Kidney epithelial cell (primary cell): ENCODE data around the gene HSFX2. TPM values are rescaled to one million over a fixed set of nuclear protein-coding genes. Genes with fewer than 3 reads are reported as not detected.
"Not testable (repeated sequence)": the region's sequence is repeated elsewhere in the genome, so short reads cannot be mapped to it uniquely, and the experiment has no call there.

Experiments
- DNase-seq: peaks from one replicate; pipeline ENCODE4 v3.0.0-alpha.2; 2010; ENCODE audit warnings: low read depth
- H3K27me3 ChIP-seq: 2 replicates; pipeline ENCODE4 v1.6.0; 2011; ENCODE audit warnings: low read length; ENCODE audit not compliant: control insufficient read depth, insufficient read depth
- H3K36me3 ChIP-seq: 2 replicates; pipeline ENCODE4 v1.5.1; 2011; ENCODE audit warnings: low read length; ENCODE audit not compliant: control insufficient read depth, insufficient read depth
- H3K4me3 ChIP-seq: 2 replicates; pipeline ENCODE4 v1.5.1; 2011; ENCODE audit warnings: low read depth, mild to moderate bottlenecking, control low read depth, low read length
- CTCF ChIP-seq: IDR thresholded peaks from 2 replicates; pipeline ENCODE4 v1.5.1; 2011; ENCODE audit warnings: mild to moderate bottlenecking, moderate library complexity, low read length, control low read depth, inconsistent platforms; ENCODE audit not compliant: insufficient read depth, poor library complexity, severe bottlenecking
- total RNA-seq: library from RNA; depleted of rRNA; stranded (reverse); fragments of >200 nt; gene quantifications from 2 replicates; pipeline ENCODE4 v1.2.3, GENCODE V29; 2015

HSFX2 gene
- total RNA-seq, 1 donor from 2014 or later = 0.17 TPM

- TF ChIP-seq CTCF = no peak
- H3K27me3 ChIP-seq = no peaks in the 10 kb centered on the region
- H3K36me3 ChIP-seq = no peaks in the 10 kb centered on the region
- no peak for DNase-seq
- no peak overlapping the region for H3K4me3 ChIP-seq
Measured at GRCh38 chrX:149628280-149628679, 33.2 kb upstream of the HSFX2 start.

GRCh38 chrX:149626829-149627228 is 31.7 kb upstream of the HSFX2 start:
- DNase-seq, H3K36me3 ChIP-seq, H3K4me3 ChIP-seq, H3K27me3 ChIP-seq: not testable (repeated sequence)

- not testable (repeated sequence) for DNase-seq, H3K27me3 ChIP-seq, H3K36me3 ChIP-seq, H3K4me3 ChIP-seq
Measured at GRCh38 chrX:149619662-149620061, 24.5 kb upstream of the HSFX2 start.

- Histone ChIP-seq H3K27me3 (no peaks in the 10 kb centered on the region), H3K4me3 (no peak overlapping the region), H3K36me3 (no peaks in the 10 kb centered on the region)
- DNase-seq = no peak
- TF ChIP-seq CTCF = no peak
Measured at GRCh38 chrX:149618871-149619270, 23.8 kb upstream of the HSFX2 start.

- H3K4me3 ChIP-seq = no peak overlapping the region
- no peaks in the 10 kb centered on the region for H3K36me3 ChIP-seq
- TF ChIP-seq CTCF = no peak
- H3K27me3 ChIP-seq = no peaks in the 10 kb centered on the region
- no peak for DNase-seq
Measured at GRCh38 chrX:149611623-149612175, 16.6 kb upstream of the HSFX2 start.

GRCh38 chrX:149610511-149610910 is 15.4 kb upstream of the HSFX2 start:
- Histone ChIP-seq H3K4me3 (no peak overlapping the region), H3K36me3 (no peaks in the 10 kb centered on the region), H3K27me3 (no peaks in the 10 kb centered on the region)
- TF ChIP-seq CTCF = no peak
- DNase-seq = no peak

- TF ChIP-seq CTCF = no peak
- no peaks in the 10 kb centered on the region for H3K36me3 ChIP-seq
- no peak for DNase-seq
- no peak overlapping the region for H3K4me3 ChIP-seq
- no peaks in the 10 kb centered on the region for H3K27me3 ChIP-seq
Measured at GRCh38 chrX:149607699-149608098, 12.6 kb upstream of the HSFX2 start.

GRCh38 chrX:149605248-149605885 is 10.3 kb upstream of the HSFX2 start:
- H3K27me3 ChIP-seq, H3K4me3 ChIP-seq, DNase-seq, H3K36me3 ChIP-seq: not testable (repeated sequence)

- DNase-seq, H3K4me3 ChIP-seq, H3K36me3 ChIP-seq, H3K27me3 ChIP-seq: not testable (repeated sequence)
Measured at GRCh38 chrX:149598603-149599002, 3.5 kb upstream of the HSFX2 start.

- not testable (repeated sequence) for H3K27me3 ChIP-seq, H3K36me3 ChIP-seq, DNase-seq, H3K4me3 ChIP-seq
Measured at GRCh38 chrX:149595943-149596342, 829 bp upstream of the HSFX2 start.
